ENCODE data around the gene MARCHF3. TPM values are rescaled to one million over a fixed set of nuclear protein-coding genes. Genes with fewer than 3 reads are reported as not detected.
"Not testable (repeated sequence)": the region's sequence is repeated elsewhere in the genome, so short reads cannot be mapped to it uniquely, and the experiment has no call there.

MARCHF3 gene
- total RNA-seq, 2 experiments from 2014 or later = 0.73 to 1.6 TPM

GRCh38 chr5:126961702-126962101, 68.7 kb downstream of the MARCHF3 start:
- no peaks in the 10 kb centered on the region for H3K36me3 Mint-ChIP-seq
- ATAC-seq (no peak), DNase-seq (no peak)
- H3K27me3 Mint-ChIP-seq = peaks cover 6% of the 10 kb centered on the region
- CTCF ChIA-PET = no interaction called here
- H3K4me1 Mint-ChIP-seq = no peaks in the 10 kb centered on the region
- no peaks in the 10 kb centered on the region for H3K9me3 Mint-ChIP-seq (ENCODE audit: low read depth)
- no peak overlapping the region for H3K4me3 Mint-ChIP-seq
- H3K27ac Mint-ChIP-seq = no peak overlapping the region

GRCh38 chr5:126961128-126961527, 69.2 kb downstream of the MARCHF3 start:
- H3K36me3 Mint-ChIP-seq = no peaks in the 10 kb centered on the region
- no peak for DNase-seq
- H3K9me3 Mint-ChIP-seq (ENCODE audit: low read depth) = no peaks in the 10 kb centered on the region
- H3K27ac Mint-ChIP-seq = no peak overlapping the region
- H3K4me3 Mint-ChIP-seq = no peak overlapping the region
- ATAC-seq = no peak
- peaks cover 6% of the 10 kb centered on the region for H3K27me3 Mint-ChIP-seq
- H3K4me1 Mint-ChIP-seq = no peaks in the 10 kb centered on the region
- CTCF ChIA-PET = interaction anchor here (1.0 kb wide), 1 partner anchor 9 kb away, joined by 3 read pairs; no protein-coding TSS in a partner anchor

- Mint-ChIP-seq H3K4me1 (no peaks in the 10 kb centered on the region), H3K36me3 (no peaks in the 10 kb centered on the region), H3K27ac (no peak overlapping the region), H3K4me3 (no peak overlapping the region), H3K9me3 (ENCODE audit: low read depth) (no peaks in the 10 kb centered on the region), H3K27me3 (peaks cover 6% of the 10 kb centered on the region)
- CTCF ChIA-PET = no interaction called here
- no peak for ATAC-seq
- no peak for DNase-seq
Measured at GRCh38 chr5:126959188-126959587, 71.2 kb downstream of the MARCHF3 start.

- no peak for ATAC-seq
- no peak overlapping the region for H3K27ac Mint-ChIP-seq
- H3K4me3 Mint-ChIP-seq = no peak overlapping the region
- H3K9me3 Mint-ChIP-seq (ENCODE audit: low read depth) = no peaks in the 10 kb centered on the region
- H3K27me3 Mint-ChIP-seq = peaks cover 6% of the 10 kb centered on the region
- H3K4me1 Mint-ChIP-seq = no peaks in the 10 kb centered on the region
- DNase-seq = no peak
- H3K36me3 Mint-ChIP-seq = no peaks in the 10 kb centered on the region
- CTCF ChIA-PET = interaction anchor here (0.7 kb wide), 1 partner anchor 177 kb away, joined by 5 read pairs; no protein-coding TSS in a partner anchor
Measured at GRCh38 chr5:126956991-126957390, 73.4 kb downstream of the MARCHF3 start.

- no peak for DNase-seq
- Mint-ChIP-seq H3K4me1 (no peaks in the 10 kb centered on the region), H3K36me3 (no peaks in the 10 kb centered on the region), H3K27me3 (peaks cover 6% of the 10 kb centered on the region), H3K27ac (no peak overlapping the region), H3K9me3 (ENCODE audit: low read depth) (no peaks in the 10 kb centered on the region), H3K4me3 (no peak overlapping the region)
- no peak for ATAC-seq
- CTCF ChIA-PET = no interaction called here
Measured at GRCh38 chr5:126954981-126955380, 75.4 kb downstream of the MARCHF3 start.

- Mint-ChIP-seq H3K9me3 (ENCODE audit: low read depth) (no peaks in the 10 kb centered on the region), H3K4me3 (no peak overlapping the region), H3K27ac (no peak overlapping the region), H3K4me1 (no peaks in the 10 kb centered on the region), H3K27me3 (peaks cover 2% of the 10 kb centered on the region), H3K36me3 (no peaks in the 10 kb centered on the region)
- DNase-seq = no peak
- no peak for ATAC-seq
- CTCF ChIA-PET = no interaction called here
Measured at GRCh38 chr5:126953640-126954039, 76.7 kb downstream of the MARCHF3 start.

- CTCF ChIA-PET = no interaction called here
- Mint-ChIP-seq H3K4me1 (no peaks in the 10 kb centered on the region), H3K36me3 (no peaks in the 10 kb centered on the region), H3K27ac (no peak overlapping the region), H3K9me3 (ENCODE audit: low read depth) (no peaks in the 10 kb centered on the region), H3K27me3 (no peaks in the 10 kb centered on the region), H3K4me3 (no peak overlapping the region)
- no peak for ATAC-seq
- no peak for DNase-seq
Measured at GRCh38 chr5:126949475-126949874, 80.9 kb downstream of the MARCHF3 start.

- ATAC-seq = no peak
- no peaks in the 10 kb centered on the region for H3K4me1 Mint-ChIP-seq
- no peak overlapping the region for H3K27ac Mint-ChIP-seq
- no peaks in the 10 kb centered on the region for H3K27me3 Mint-ChIP-seq
- H3K9me3 Mint-ChIP-seq (ENCODE audit: low read depth) = no peaks in the 10 kb centered on the region
- DNase-seq = no peak
- H3K36me3 Mint-ChIP-seq = no peaks in the 10 kb centered on the region
- no peak overlapping the region for H3K4me3 Mint-ChIP-seq
- CTCF ChIA-PET = no interaction called here
Measured at GRCh38 chr5:126948453-126948852, 81.9 kb downstream of the MARCHF3 start.

- H3K36me3 Mint-ChIP-seq = no peaks in the 10 kb centered on the region
- no peaks in the 10 kb centered on the region for H3K9me3 Mint-ChIP-seq (ENCODE audit: low read depth)
- H3K4me1 Mint-ChIP-seq = no peaks in the 10 kb centered on the region
- H3K27ac Mint-ChIP-seq = no peak overlapping the region
- no peak for ATAC-seq
- no peak for DNase-seq
- CTCF ChIA-PET = no interaction called here
- H3K27me3 Mint-ChIP-seq = no peaks in the 10 kb centered on the region
- no peak overlapping the region for H3K4me3 Mint-ChIP-seq
Measured at GRCh38 chr5:126948011-126948355, 82.4 kb downstream of the MARCHF3 start.

- Mint-ChIP-seq H3K27me3 (no peaks in the 10 kb centered on the region), H3K9me3 (ENCODE audit: low read depth) (no peaks in the 10 kb centered on the region), H3K36me3 (no peaks in the 10 kb centered on the region), H3K4me1 (no peaks in the 10 kb centered on the region), H3K4me3 (no peak overlapping the region), H3K27ac (no peak overlapping the region)
- DNase-seq (no peak), ATAC-seq (no peak)
- CTCF ChIA-PET = no interaction called here
Measured at GRCh38 chr5:126947146-126948010, 83.0 kb downstream of the MARCHF3 start.

- DNase-seq; H3K4me1 Mint-ChIP-seq; H3K9me3 Mint-ChIP-seq (ENCODE audit: low read depth); H3K27me3 Mint-ChIP-seq; H3K4me3 Mint-ChIP-seq; H3K36me3 Mint-ChIP-seq; H3K27ac Mint-ChIP-seq; ATAC-seq; CTCF ChIA-PET: not testable (repeated sequence)
Measured at GRCh38 chr5:126942908-126943307, 87.5 kb downstream of the MARCHF3 start.

GRCh38 chr5:126941403-126941802, 89.0 kb downstream of the MARCHF3 start:
- H3K36me3 Mint-ChIP-seq = no peaks in the 10 kb centered on the region
- no peaks in the 10 kb centered on the region for H3K9me3 Mint-ChIP-seq (ENCODE audit: low read depth)
- CTCF ChIA-PET = no interaction called here
- no peak overlapping the region for H3K27ac Mint-ChIP-seq
- H3K4me3 Mint-ChIP-seq = no peak overlapping the region
- ATAC-seq (no peak), DNase-seq (no peak)
- H3K4me1 Mint-ChIP-seq = no peaks in the 10 kb centered on the region
- H3K27me3 Mint-ChIP-seq = no peaks in the 10 kb centered on the region

GRCh38 chr5:126939887-126940286, 90.5 kb downstream of the MARCHF3 start:
- DNase-seq (no peak), ATAC-seq (no peak)
- CTCF ChIA-PET = no interaction called here
- H3K9me3 Mint-ChIP-seq (ENCODE audit: low read depth) = no peaks in the 10 kb centered on the region
- no peak overlapping the region for H3K27ac Mint-ChIP-seq
- no peak overlapping the region for H3K4me3 Mint-ChIP-seq
- H3K27me3 Mint-ChIP-seq = no peaks in the 10 kb centered on the region
- H3K4me1 Mint-ChIP-seq = no peaks in the 10 kb centered on the region
- no peaks in the 10 kb centered on the region for H3K36me3 Mint-ChIP-seq

GRCh38 chr5:126938466-126938865, 91.9 kb downstream of the MARCHF3 start:
- H3K36me3 Mint-ChIP-seq = peaks cover 2% of the 10 kb centered on the region
- no peaks in the 10 kb centered on the region for H3K27me3 Mint-ChIP-seq
- no peak overlapping the region for H3K4me3 Mint-ChIP-seq
- H3K27ac Mint-ChIP-seq = no peak overlapping the region
- CTCF ChIA-PET = interaction anchor here (0.7 kb wide), 1 partner anchor 470 kb away, joined by 4 read pairs; no protein-coding TSS in a partner anchor
- no peaks in the 10 kb centered on the region for H3K9me3 Mint-ChIP-seq (ENCODE audit: low read depth)
- no peak for DNase-seq
- no peaks in the 10 kb centered on the region for H3K4me1 Mint-ChIP-seq
- no peak for ATAC-seq

All from activated CD8-positive, alpha-beta memory T cell treated with anti-CD3 and anti-CD28 coated beads, Interleukin-2, amount 10 ng/mL, durations not matched to agents 7 days and 5 days (primary cell).